ENCODE results near the gene SIL1. TPM values are rescaled to one million over a fixed set of nuclear protein-coding genes. Genes with fewer than 3 reads are reported as not detected.

SIL1 gene
- total and polyA plus RNA-seq, 2 of the 4 experiments (the other 2 are of a cell fraction): 56.1 to 66.0 TPM

- H2AK9ac ChIP-seq (replicated peaks; ENCODE audit: low read depth, low read length, poor library complexity): no peak overlapping the region
- no peak overlapping the region for H3K4ac ChIP-seq (ENCODE audit: low read depth, low read length)
- no peak overlapping the region for H3K4me2 ChIP-seq (ENCODE audit: low read depth, low read length)
- H4K20me1 ChIP-seq (ENCODE audit: insufficient read depth, low read length): peaks cover 3% of the 10 kb centered on the region
- H3K9me1 ChIP-seq (ENCODE audit: insufficient read depth, low read length): peaks cover 10% of the 10 kb centered on the region
- no peaks in the 10 kb centered on the region for H3K27me3 ChIP-seq (ENCODE audit: control insufficient read depth, insufficient read depth, low read length)
- no peak for ATAC-seq (ENCODE audit: low read depth)
- in situ Hi-C loops (cut with MboI; ENCODE audit: low sequenced_read_pairs): no loop called here
- TF ChIP-seq MAFK (IDR thresholded peaks at IDR 0.05; ENCODE audit: low read depth, low read length) (no peak), RCOR1 (IDR thresholded peaks at IDR 0.05; ENCODE audit: insufficient replicate concordance, low read length) (no peak), MAZ (IDR thresholded peaks at IDR 0.05; ENCODE audit: borderline replicate concordance, low read depth, low read length) (no peak), NFE2L2 (IDR thresholded peaks at IDR 0.05; ENCODE audit: low read depth, low read length) (no peak), RFX5 (IDR thresholded peaks at IDR 0.05; ENCODE audit: low read depth, low read length) (no peak), CTCF (conservative IDR thresholded peaks at IDR 0.05; ENCODE audit: low read depth, low read length) (no peak), BHLHE40 (IDR thresholded peaks at IDR 0.05; ENCODE audit: low read depth, low read length) (no peak), SMC3 (IDR thresholded peaks at IDR 0.05; ENCODE audit: low read depth, low read length) (no peak), RAD21 (IDR thresholded peaks at IDR 0.05; ENCODE audit: low read length) (no peak), POLR2A (IDR thresholded peaks at IDR 0.05; ENCODE audit: low read depth, low read length) (no peak), CHD1 (IDR thresholded peaks at IDR 0.05; ENCODE audit: low read depth, low read length) (no peak), FOS (IDR thresholded peaks at IDR 0.05; ENCODE audit: low read depth, low read length) (no peak), ELK1 (IDR thresholded peaks at IDR 0.05; ENCODE audit: borderline replicate concordance, low read depth, low read length) (no peak), CEBPB (IDR thresholded peaks at IDR 0.05; ENCODE audit: low read depth, low read length) (no peak), MXI1 (IDR thresholded peaks at IDR 0.05; ENCODE audit: borderline replicate concordance, low read depth, low read length) (no peak)
- TF ChIP-seq, protein P1, sequence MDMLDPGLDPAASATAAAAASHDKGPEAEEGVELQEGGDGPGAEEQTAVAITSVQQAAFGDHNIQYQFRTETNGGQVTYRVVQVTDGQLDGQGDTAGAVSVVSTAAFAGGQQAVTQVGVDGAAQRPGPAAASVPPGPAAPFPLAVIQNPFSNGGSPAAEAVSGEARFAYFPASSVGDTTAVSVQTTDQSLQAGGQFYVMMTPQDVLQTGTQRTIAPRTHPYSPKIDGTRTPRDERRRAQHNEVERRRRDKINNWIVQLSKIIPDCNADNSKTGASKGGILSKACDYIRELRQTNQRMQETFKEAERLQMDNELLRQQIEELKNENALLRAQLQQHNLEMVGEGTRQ (IDR thresholded peaks at IDR 0.05; ENCODE audit: low read depth, low read length): no peak
- H3K18ac ChIP-seq (ENCODE audit: low read depth, low read length): no peak overlapping the region
- no peak overlapping the region for H3K14ac ChIP-seq (replicated peaks; ENCODE audit: low read depth, low read length)
- peaks cover 15% of the 10 kb centered on the region for H3K4me1 ChIP-seq (ENCODE audit: control insufficient read depth, insufficient read depth, low read length)
- H2AFZ ChIP-seq (replicated peaks; ENCODE audit: low read length, poor library complexity): no peak overlapping the region
- no TSS peak for BruUV-seq (replicated peaks)
- H3K23ac ChIP-seq (ENCODE audit: low read depth, low read length): no peak overlapping the region
- H3K56ac ChIP-seq (ENCODE audit: extremely low read depth, insufficient read depth, low read length): no peak overlapping the region
- peaks cover 29 to 62% of the 10 kb centered on the region in 2 experiments for H3K79me1 ChIP-seq (ENCODE audit: low read depth in 1 of 2, low read length in 2 of 2)
- no peak overlapping the region for H2BK120ac ChIP-seq (ENCODE audit: low read depth, low read length)
- H3K9ac ChIP-seq (ENCODE audit: low read depth, low read length): no peak overlapping the region
- no peak overlapping the region for H2BK20ac ChIP-seq (ENCODE audit: low read depth, low read length)
- no peak overlapping the region for H4K8ac ChIP-seq (ENCODE audit: low read depth in 2 of 2, low read length in 2 of 2)
- intact Hi-C loops (cut with micrococcal nuclease): no loop called here
- ChIA-PET POLR2A (ENCODE audit: unreplicated experiment) (no interaction called here), CTCF (no interaction called here)
- no CpG with 5 or more reads among the region's 1 CpG for WGBS, 2 experiments (ENCODE audit: extremely low coverage in 2 of 2, insufficient read length in 1 of 2)
- no peak overlapping the region for H2BK15ac ChIP-seq (ENCODE audit: low read depth, low read length)
- H3K9me3 ChIP-seq (ENCODE audit: control insufficient read depth, insufficient read depth, low read length): no peaks in the 10 kb centered on the region; the same call in 1 of the 2 replicates
- H3K27ac ChIP-seq (ENCODE audit: insufficient read depth, low read length): no peak overlapping the region
- DNase-seq: no peak
- dilution Hi-C loops (cut with HindIII; ENCODE audit: low sequenced_read_pairs, unreplicated experiment): no loop called here
- H3K36me3 ChIP-seq (ENCODE audit: control insufficient read depth, insufficient read depth, low read length): peaks cover 14% of the 10 kb centered on the region
- no peak overlapping the region for H2BK5ac ChIP-seq (ENCODE audit: low read depth, low read length, poor library complexity, severe bottlenecking)
- no peak overlapping the region for H4K5ac ChIP-seq (ENCODE audit: low read depth, low read length)
- no peak overlapping the region for H3K4me3 ChIP-seq (ENCODE audit: insufficient read depth, low read depth, low read length)
- no peak overlapping the region for H2AK5ac ChIP-seq (ENCODE audit: low read depth, low read length)
- no peak overlapping the region for H4K91ac ChIP-seq (ENCODE audit: insufficient read depth, low read depth, low read length)
These were observed 299.9 kb downstream of the SIL1 start for GRCh38 chr5:138898299-138898698.
